GM08714 (cell line): ENCODE data around the gene RUFY2.
"Not testable (repeated sequence)": the region's sequence is repeated elsewhere in the genome, so short reads cannot be mapped to it uniquely, and the experiment has no call there.

Experiments
- H3K4me3 ChIP-seq: fragments of 200-500 bp; sonication (Bioruptor generic); 2 replicates; pipeline ENCODE4 v1.5.1; 2014; ENCODE audit warnings: mild to moderate bottlenecking, low read length, inconsistent platforms
- ZNF274 ChIP-seq: IDR thresholded peaks from 2 replicates; pipeline ENCODE4 v1.6.1; 2012; ENCODE audit warnings: mild to moderate bottlenecking, low read depth, low read length

Gene RUFY2

GRCh38 chr10:68340358-68341080 lies 66.6 kb downstream of the RUFY2 start:
- TF ChIP-seq ZNF274: no peak
- H3K4me3 ChIP-seq: no peak overlapping the region

- peak overlapping the region; percentile 22; the same call in 1 of the 2 replicates for H3K4me3 ChIP-seq
- no peak for TF ChIP-seq ZNF274
Observed at GRCh38 chr10:68336754-68337351, 70.2 kb downstream of the RUFY2 start.

- no peak for TF ChIP-seq ZNF274
- H3K4me3 ChIP-seq: peak overlapping the region; percentile 89; the same call in 1 of the 2 replicates
Observed at GRCh38 chr10:68334672-68335467, 72.2 kb downstream of the RUFY2 start.

- TF ChIP-seq ZNF274: no peak
- H3K4me3 ChIP-seq: peak overlapping the region; percentile 89; the same call in 1 of the 2 replicates
Observed at GRCh38 chr10:68333440-68334431, 73.3 kb downstream of the RUFY2 start.

GRCh38 chr10:68333058-68333395 lies 74.0 kb downstream of the RUFY2 start:
- peak overlapping the region; percentile 89 for H3K4me3 ChIP-seq
- no peak for TF ChIP-seq ZNF274

GRCh38 chr10:68332259-68333057 lies 74.6 kb downstream of the RUFY2 start, which contains the start of gene PBLD:
PBLD (minus strand) TSS chr10:68332928; CDS start chr10:68306844, 26,084 bp downstream.
- peak within 1 kb of the TSS; percentile 89 for H3K4me3 ChIP-seq
- TF ChIP-seq ZNF274: no peak

- no peak for TF ChIP-seq ZNF274
- peak within 1 kb of the TSS; percentile 89 for H3K4me3 ChIP-seq
Observed at GRCh38 chr10:68331455-68332258, 75.4 kb downstream of the RUFY2 start, which contains the start of gene HNRNPH3. HNRNPH3 (plus strand) TSS chr10:68332064; CDS start chr10:68337222, 5,158 bp downstream.

GRCh38 chr10:68330852-68331454 lies 76.1 kb downstream of the RUFY2 start:
- peak overlapping the region; percentile 89 for H3K4me3 ChIP-seq
- TF ChIP-seq ZNF274: no peak

- no peak for TF ChIP-seq ZNF274
- no peak overlapping the region for H3K4me3 ChIP-seq
Observed at GRCh38 chr10:68329506-68329861, 77.6 kb downstream of the RUFY2 start.

GRCh38 chr10:68327889-68328786 lies 78.9 kb downstream of the RUFY2 start:
- no peak overlapping the region for H3K4me3 ChIP-seq
- no peak for TF ChIP-seq ZNF274

GRCh38 chr10:68324396-68324795 lies 82.7 kb downstream of the RUFY2 start:
- H3K4me3 ChIP-seq: not testable (repeated sequence)
